Measurements from ENCODE around the gene KRT40.

The KRT40 gene

DNA sequence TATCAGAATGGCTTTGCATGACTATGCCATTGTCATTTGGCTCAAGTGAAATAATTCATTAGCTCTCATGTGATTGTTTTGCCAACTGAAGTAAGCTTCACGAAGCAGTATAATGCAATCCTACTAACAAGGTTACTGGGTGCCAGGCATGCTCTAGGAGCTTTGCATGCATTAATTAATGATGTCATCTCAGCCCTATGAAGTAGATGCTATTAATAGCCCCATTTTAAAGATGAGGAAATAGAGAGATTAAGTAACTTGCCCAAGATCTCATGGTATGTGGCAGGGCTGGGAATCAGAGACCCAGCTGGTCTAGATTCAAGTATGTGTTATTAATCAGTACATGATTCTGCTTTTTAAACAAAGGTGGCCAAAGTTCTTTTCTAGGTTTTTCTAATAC, 31.5 kb downstream of the KRT40 start:
- no peak for DNase-seq

GRCh38 chr17:40952154-40952553, 32.0 kb downstream of the KRT40 start:
- no peak for DNase-seq

DNA sequence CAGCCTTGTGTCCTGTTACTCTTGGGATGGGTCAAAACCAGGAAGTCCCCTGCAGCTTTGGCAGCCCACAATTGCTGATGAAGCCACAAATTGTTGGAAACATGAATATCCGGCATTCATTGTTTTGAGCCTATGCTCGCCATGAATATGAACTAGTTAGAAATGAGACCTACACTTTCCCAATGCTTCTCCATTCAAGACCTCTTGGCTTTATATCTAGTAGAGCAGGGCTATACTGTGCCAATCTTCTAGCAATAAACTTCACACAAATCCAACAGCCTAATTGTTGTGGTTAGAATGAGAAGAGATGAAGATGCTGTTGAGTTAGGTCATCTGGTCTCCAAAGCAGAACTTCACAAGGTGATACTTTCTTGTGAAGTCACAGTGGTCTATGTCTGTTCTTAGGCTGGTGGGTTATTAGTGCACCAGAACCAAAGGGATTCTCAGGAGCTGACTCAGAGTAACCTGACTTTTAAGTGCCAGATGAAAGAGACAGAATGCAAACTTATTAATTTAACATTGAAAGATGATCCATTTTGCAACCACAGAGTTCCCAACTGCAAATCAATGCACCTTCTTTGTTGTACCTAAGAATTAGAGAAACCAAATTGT, 33.0 kb downstream of the KRT40 start:
- no peak for DNase-seq

GRCh38 chr17:40950176-40950575, 34.0 kb downstream of the KRT40 start:
- no peak for DNase-seq

DNA sequence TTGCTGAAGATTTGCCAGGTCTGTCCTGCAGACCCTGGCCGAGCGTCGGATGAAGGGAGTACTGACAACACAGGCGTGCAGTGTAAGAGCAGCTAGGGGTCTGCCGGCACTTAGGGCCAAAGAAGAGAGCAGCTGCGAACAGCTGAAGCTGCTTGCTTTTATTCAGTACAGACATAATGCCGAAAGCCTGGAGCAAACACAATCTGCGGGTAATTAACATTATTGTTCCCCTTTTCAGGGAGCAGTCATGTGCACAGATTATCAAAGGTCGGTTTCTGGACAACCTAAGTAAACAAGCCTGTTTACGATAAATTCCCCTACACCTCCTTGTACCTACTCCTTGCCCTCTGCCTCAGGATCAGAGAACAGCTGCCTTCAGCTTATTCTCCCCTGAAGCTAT, 34.7 kb downstream of the KRT40 start:
- DNase-seq: no peak

DNA sequence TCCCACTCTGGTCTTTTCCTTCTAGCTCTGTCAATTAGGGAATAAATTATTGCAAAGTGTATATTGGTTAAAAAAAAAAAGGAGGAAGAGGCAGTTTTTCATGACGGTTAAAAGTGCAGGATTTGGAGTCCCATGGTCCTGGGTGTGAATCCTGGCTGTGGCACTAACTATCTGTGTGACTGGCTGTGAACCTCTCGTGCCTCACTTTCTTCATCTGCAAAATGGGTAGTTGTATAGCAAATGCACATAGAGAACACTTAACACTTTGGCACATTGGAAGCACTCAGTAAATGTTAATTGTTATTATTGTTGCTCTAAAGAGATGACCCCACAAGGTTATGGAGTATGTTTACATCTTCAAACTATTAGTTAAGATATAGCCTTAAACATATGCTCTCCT, 36.2 kb downstream of the KRT40 start:
- DNase-seq: no peak

DNA sequence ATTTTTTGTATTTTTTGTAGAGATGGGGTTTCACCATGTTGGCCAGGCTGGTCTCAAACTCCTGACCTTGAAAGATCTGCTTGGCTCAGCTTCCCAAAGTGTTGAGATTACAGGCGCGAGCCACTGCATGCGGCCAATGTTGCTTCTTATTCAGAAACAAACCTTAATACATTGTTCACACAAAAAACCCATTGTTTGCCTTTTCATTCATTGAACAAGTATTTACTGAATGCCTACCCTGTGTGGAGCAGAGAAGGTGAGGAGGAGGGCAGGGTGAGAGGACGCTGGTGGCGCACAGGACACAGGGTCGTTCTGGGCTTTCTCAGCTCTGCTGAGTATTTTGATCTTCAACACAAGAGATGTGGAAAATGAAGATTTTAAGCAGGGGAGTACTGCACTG, 38.7 kb downstream of the KRT40 start:
- DNase-seq: no peak

DNA sequence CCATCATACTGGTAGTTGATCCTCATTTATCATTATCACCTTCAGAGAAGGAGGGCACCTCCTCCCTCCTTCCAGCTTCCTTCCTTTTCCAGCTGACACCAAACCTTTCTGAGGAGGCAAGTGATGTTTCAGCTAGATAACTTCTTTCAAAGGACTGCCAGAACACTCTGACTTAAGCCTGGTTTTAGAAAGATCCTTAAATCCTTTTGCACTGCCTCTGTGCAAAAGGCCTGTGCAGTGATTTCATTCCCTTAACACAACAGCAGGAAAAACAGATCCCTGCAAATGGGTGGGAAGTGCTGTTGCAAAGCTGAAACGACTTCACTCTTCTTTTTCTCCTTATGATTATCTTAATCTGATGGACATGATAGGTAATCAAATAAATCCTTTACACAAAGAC, 39.6 kb downstream of the KRT40 start:
- DNase-seq: no peak

DNA sequence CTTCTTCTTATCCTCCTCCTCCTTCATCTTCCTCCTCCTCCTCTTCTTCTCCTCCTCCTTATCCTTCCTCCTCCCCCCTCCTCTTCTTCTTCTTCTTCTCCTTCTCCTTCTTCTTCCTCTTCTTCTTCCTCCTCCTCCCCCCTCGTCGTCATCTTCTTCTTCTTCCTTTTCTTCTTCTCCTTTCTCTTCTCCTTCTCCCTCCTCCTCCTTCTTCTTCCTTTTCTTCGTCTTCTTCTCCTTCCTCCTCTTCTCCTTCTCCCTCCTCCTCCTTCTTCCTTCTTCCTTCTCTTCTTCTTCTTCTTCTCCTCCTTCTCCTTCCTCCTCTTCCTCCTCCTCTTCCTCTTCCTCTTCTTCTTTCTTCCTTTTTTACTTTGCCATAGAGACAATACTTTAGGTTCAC, 41.6 kb downstream of the KRT40 start:
- DNase-seq: no peak

DNA sequence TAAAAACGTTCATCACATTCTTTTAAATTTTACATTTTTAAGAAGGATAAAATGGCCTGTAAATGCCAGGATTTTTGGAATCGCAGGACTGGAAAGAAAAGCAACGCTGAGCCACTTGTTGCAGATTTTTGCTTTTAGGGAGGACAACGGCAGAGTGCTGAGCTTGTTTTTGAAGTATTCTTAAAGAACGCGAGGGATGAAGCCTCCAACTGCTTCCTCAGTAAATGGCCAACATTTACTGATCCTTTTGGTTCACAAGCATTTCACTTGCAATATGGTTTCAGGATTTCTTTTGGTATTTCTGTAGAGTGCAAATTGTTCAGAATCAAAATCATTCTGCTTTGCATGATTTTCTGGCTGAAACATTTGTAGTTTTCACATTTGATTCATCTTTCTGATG, 43.9 kb downstream of the KRT40 start:
- no peak for DNase-seq

GRCh38 chr17:40938981-40939380, 45.1 kb downstream of the KRT40 start:
- no peak for DNase-seq

DNA sequence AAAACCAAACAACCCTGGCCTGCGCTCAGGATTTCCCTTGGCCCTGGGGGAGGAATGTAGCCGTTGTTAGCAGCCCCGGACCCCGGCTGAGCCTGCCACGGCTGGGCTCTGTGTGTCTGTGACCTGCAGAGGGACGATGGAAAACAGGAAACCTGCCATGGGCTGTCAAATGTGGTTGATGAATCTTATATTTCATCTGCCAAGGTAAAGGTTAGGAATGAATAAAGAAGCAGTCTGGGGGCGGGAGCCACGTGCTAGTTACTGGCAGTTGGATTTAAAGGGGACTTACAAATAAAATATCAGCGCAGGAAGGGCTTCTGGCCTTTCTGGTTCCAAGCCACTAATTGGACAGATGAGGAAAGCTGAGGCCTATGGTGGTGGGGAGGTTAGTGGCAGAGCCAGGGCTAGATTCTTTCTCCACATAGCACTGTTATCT, 46.7 kb downstream of the KRT40 start, which contains the start of gene KRT23:
Gene KRT23, minus strand, starts transcription at position 263 of the 436 bp plus-strand sequence. CDS start 1,043 bp downstream, outside the sequence.
- DNase-seq: peak in 1 of 56 donors; percentile 4

DNA sequence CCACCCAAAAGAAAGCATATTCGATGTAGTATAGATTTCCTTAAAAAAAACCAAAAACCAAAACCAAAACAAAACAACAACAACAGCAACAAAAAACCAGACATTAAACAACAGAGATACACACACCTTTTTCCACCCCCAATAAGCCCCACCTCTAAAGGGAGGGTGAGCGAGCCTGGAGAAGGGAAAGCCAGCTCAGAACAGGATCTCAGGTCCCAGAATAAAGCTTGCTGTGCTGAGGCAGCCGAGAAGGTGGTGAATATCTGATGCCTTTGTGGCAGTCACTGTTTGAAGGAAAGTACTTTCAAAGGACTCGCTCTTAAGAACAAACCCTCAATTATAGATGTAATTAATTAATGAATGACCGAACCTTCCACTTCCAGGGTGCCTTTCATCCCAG, 47.1 kb downstream of the KRT40 start:
- DNase-seq: no peak

GRCh38 chr17:40936437-40936971, 47.6 kb downstream of the KRT40 start:
- DNase-seq: no peak

DNA sequence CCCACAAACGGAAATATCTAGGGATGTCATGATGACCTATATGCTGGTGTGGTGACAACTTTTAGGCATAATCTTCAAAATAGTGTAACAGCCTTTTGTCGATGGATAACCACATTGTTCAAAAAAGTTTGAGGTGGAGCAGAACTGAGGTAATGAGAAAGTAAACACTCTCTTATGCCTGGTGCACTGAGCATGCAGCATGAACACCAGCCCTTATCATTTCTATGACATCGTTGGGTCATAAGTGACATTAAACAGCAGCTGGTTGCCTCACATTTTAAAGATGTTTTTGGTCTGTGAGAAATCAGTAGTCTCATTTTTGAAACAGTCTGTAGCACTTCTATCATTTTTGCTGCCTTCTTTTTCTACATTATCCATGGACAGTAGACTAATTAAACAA, 48.5 kb downstream of the KRT40 start:
- no peak for DNase-seq

GRCh38 chr17:40932608-40933007, 51.5 kb downstream of the KRT40 start:
- no peak for DNase-seq

DNA sequence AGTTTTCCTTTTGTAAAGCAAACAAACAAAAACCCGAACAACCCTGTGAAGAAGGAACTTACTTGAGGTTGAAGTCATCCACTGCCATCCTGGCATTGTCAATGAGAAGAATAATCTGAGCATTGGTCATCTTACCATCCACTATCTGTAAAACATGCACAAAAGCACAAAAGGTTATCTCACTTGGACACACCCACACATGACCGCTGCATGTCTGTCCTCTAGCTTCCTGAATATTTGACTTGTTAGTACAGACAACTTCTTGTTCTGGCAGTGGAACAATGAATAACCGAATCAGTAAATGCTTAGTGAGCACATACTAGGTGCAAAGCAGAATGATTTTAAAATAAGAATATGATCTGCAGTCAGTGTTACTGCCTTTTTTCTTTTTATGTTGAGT, 52.8 kb downstream of the KRT40 start:
- DNase-seq: no peak

Data from nucleus accumbens (tissue), 56 donors.